CD4-positive, alpha-beta T cell treated with Interleukin-12 subunit alpha and Interleukin-12 subunit beta, for 1 hour (primary cell): ENCODE data around the gene NKAIN1.
"Not testable (repeated sequence)": the region's sequence is repeated elsewhere in the genome, so short reads cannot be mapped to it uniquely, and the experiment has no call there.

Experiments used
- DNase-seq: peaks from one replicate; pipeline ENCODE4 v3.0.0-alpha.2; 2020

NKAIN1 gene

GRCh38 chr1:31231802-31232201 is 7.9 kb downstream of the NKAIN1 start:
- no peak for DNase-seq

- no peak for DNase-seq
These were observed 9.3 kb downstream of the NKAIN1 start for GRCh38 chr1:31230378-31230777.

GRCh38 chr1:31228986-31229385 is 10.7 kb downstream of the NKAIN1 start:
- no peak for DNase-seq

GRCh38 chr1:31227891-31228568 is 11.7 kb downstream of the NKAIN1 start:
- DNase-seq, result no peak

GRCh38 chr1:31224068-31224467 is 15.6 kb downstream of the NKAIN1 start:
- DNase-seq, result no peak

- DNase-seq, result no peak
These were observed 17.5 kb downstream of the NKAIN1 start for GRCh38 chr1:31222176-31222575.

- DNase-seq, result no peak
These were observed 18.6 kb downstream of the NKAIN1 start for GRCh38 chr1:31221072-31221471.

GRCh38 chr1:31219489-31219888 is 20.2 kb downstream of the NKAIN1 start:
- no peak for DNase-seq

- no peak for DNase-seq
These were observed 21.0 kb downstream of the NKAIN1 start for GRCh38 chr1:31218705-31219104.

- no peak for DNase-seq
These were observed 23.7 kb downstream of the NKAIN1 start for GRCh38 chr1:31216016-31216415.

- no peak for DNase-seq
These were observed 24.6 kb downstream of the NKAIN1 start for GRCh38 chr1:31215065-31215570.

- DNase-seq, result no peak
These were observed 25.2 kb downstream of the NKAIN1 start for GRCh38 chr1:31214316-31215064.

- DNase-seq, result no peak
These were observed 31.2 kb downstream of the NKAIN1 start for GRCh38 chr1:31208361-31208945.

GRCh38 chr1:31207569-31207968 is 32.1 kb downstream of the NKAIN1 start:
- no peak for DNase-seq

GRCh38 chr1:31207046-31207445 is 32.6 kb downstream of the NKAIN1 start:
- no peak for DNase-seq

- no peak for DNase-seq
These were observed 36.5 kb downstream of the NKAIN1 start for GRCh38 chr1:31203215-31203614.

GRCh38 chr1:31201931-31202360 is 37.7 kb downstream of the NKAIN1 start:
- DNase-seq, result no peak

- DNase-seq, result no peak
These were observed 39.7 kb downstream of the NKAIN1 start for GRCh38 chr1:31199949-31200348.

GRCh38 chr1:31199236-31199790 is 40.4 kb downstream of the NKAIN1 start:
- no peak for DNase-seq

- DNase-seq, result no peak
These were observed 41.1 kb downstream of the NKAIN1 start for GRCh38 chr1:31198600-31198999.

GRCh38 chr1:31198150-31198549 is 41.5 kb downstream of the NKAIN1 start:
- DNase-seq, result no peak

- DNase-seq, result no peak
These were observed 43.0 kb downstream of the NKAIN1 start for GRCh38 chr1:31196685-31197084.

- not testable (repeated sequence) for DNase-seq
These were observed 44.4 kb downstream of the NKAIN1 start for GRCh38 chr1:31195267-31195666.

GRCh38 chr1:31193729-31194128 is 46.0 kb downstream of the NKAIN1 start:
- DNase-seq, result no peak
